CD14-positive monocyte (primary cell): ENCODE results near the gene CX3CR1. TPM values are rescaled to one million over a fixed set of nuclear protein-coding genes. Genes with fewer than 3 reads are reported as not detected.

Experiments
- DNase-seq, 3 donors: peaks; one replicate each; pipeline ENCODE4 v3.0.0-alpha.2; 2011 to 2022
- H2AFZ ChIP-seq: 2 replicates; pipeline ENCODE4 v1.6.0; 2012; ENCODE audit warnings: mild to moderate bottlenecking, low read depth, low read length, inconsistent platforms; ENCODE audit not compliant: insufficient read depth, poor library complexity, severe bottlenecking
- H3K27ac ChIP-seq, 2 donors: 1 replicate in 1 of 2; 2 replicates in 1 of 2; pipeline ENCODE4 v1.5.1; 2012 to 2013; ENCODE audit warnings: low read length in 2 of 2, control low read depth in 1 of 2, inconsistent platforms in 1 of 2, low read depth in 1 of 2, mild to moderate bottlenecking in 1 of 2
- H3K27me3 ChIP-seq, 2 donors: one replicate each; pipeline versions ENCODE4 v1.6.0 to v1.6.1; 2011 to 2013; ENCODE audit warnings: low read length in 2 of 2; ENCODE audit not compliant: control insufficient read depth in 2 of 2, insufficient read depth in 2 of 2
- H3K36me3 ChIP-seq, 2 donors: replicated peaks in 1 of 2; 1 replicate in 1 of 2; 2 replicates in 1 of 2; pipeline versions ENCODE4 v1.5.1 to v1.6.1; 2012 to 2013; ENCODE audit warnings: low read length in 2 of 2, control low read depth in 1 of 2, inconsistent platforms in 1 of 2, mild to moderate bottlenecking in 1 of 2; ENCODE audit not compliant: insufficient read depth in 2 of 2, control insufficient read depth in 1 of 2
- H3K4me1 ChIP-seq, 2 donors: 1 replicate in 1 of 2; 2 replicates in 1 of 2; pipeline versions ENCODE4 v1.5.1 to v1.6.1; 2012 to 2013; ENCODE audit warnings: low read length in 2 of 2, control low read depth in 1 of 2, inconsistent platforms in 1 of 2, mild to moderate bottlenecking in 1 of 2, moderate library complexity in 1 of 2; ENCODE audit not compliant: insufficient read depth in 2 of 2, control insufficient read depth in 1 of 2
- H3K4me2 ChIP-seq: replicated peaks from 2 replicates; pipeline ENCODE3; 2012; ENCODE audit warnings: low read length, moderate library complexity, mild to moderate bottlenecking; ENCODE audit not compliant: poor library complexity, severe bottlenecking; ENCODE audit errors: extremely low read depth
- H3K4me3 ChIP-seq, 3 experiments: fragments of 200-600 bp in 1 of 3; sonication (generic) in 1 of 3; replicated peaks in 1 of 3; 1 replicate in 2 of 3; 2 replicates in 1 of 3; pipeline ENCODE4 v1.5.1; 2011 to 2013; ENCODE audit warnings: low read length in 3 of 3, mild to moderate bottlenecking in 3 of 3, control low read depth in 2 of 3, low read depth in 2 of 3, inconsistent platforms in 1 of 3, moderate library complexity in 1 of 3
- H3K79me2 ChIP-seq: 2 replicates; pipeline ENCODE4 v1.6.0; 2012; ENCODE audit warnings: mild to moderate bottlenecking, control low read depth, inconsistent platforms, low read length, moderate library complexity; ENCODE audit not compliant: insufficient read depth
- H3K9ac ChIP-seq: 2 replicates; pipeline ENCODE4 v1.6.0; 2017; ENCODE audit warnings: low read length, mild to moderate bottlenecking; ENCODE audit not compliant: insufficient read depth, poor library complexity, severe bottlenecking
- H3K9me3 ChIP-seq, 2 donors: replicated peaks in 1 of 2; 1 replicate in 1 of 2; 2 replicates in 1 of 2; pipeline versions ENCODE4 v1.5.1 to v1.6.1; 2012 to 2013; ENCODE audit warnings: low read length in 2 of 2, control low read depth in 1 of 2; ENCODE audit not compliant: control insufficient read depth in 1 of 2, insufficient read depth in 1 of 2
- H4K20me1 ChIP-seq: 2 replicates; pipeline ENCODE4 v1.6.0; 2012; ENCODE audit warnings: mild to moderate bottlenecking, low read length, control low read depth, moderate library complexity; ENCODE audit not compliant: insufficient read depth
- H3K27ac Mint-ChIP-seq, 7 donors: one replicate each; pipeline ENCODE4 v1.8.0; 2020; ENCODE audit warnings: mild to moderate bottlenecking in 7 of 7, mixed read lengths in 7 of 7, moderate library complexity in 6 of 7, inconsistent platforms in 2 of 7
- H3K27me3 Mint-ChIP-seq, 3 donors: one replicate each; pipeline ENCODE4 v1.8.0; 2021 to 2022; ENCODE audit warnings: low read depth in 3 of 3, mild to moderate bottlenecking in 3 of 3, mixed read lengths in 3 of 3, moderate library complexity in 3 of 3, inconsistent platforms in 1 of 3
- H3K36me3 Mint-ChIP-seq, 2 donors: one replicate each; pipeline ENCODE4 v1.8.0; 2020; ENCODE audit warnings: mixed read lengths in 2 of 2, inconsistent platforms in 1 of 2, mild to moderate bottlenecking in 1 of 2
- H3K4me1 Mint-ChIP-seq: one replicate; pipeline ENCODE4 v1.8.0; 2020; ENCODE audit warnings: mild to moderate bottlenecking, mixed read lengths
- H3K4me3 Mint-ChIP-seq, 2 donors: one replicate each; pipeline ENCODE4 v1.8.0; 2020; ENCODE audit warnings: mild to moderate bottlenecking in 2 of 2, mixed read lengths in 2 of 2, moderate library complexity in 1 of 2
- H3K9me3 Mint-ChIP-seq, 7 donors: one replicate each; pipeline ENCODE4 v1.8.0; 2020 to 2022; ENCODE audit warnings: mixed read lengths in 7 of 7, mild to moderate bottlenecking in 6 of 7, moderate library complexity in 6 of 7, inconsistent platforms in 2 of 7
- CTCF ChIP-seq: fragments of 200-600 bp; IDR thresholded peaks from one replicate; pipeline ENCODE4 v1.8.0; 2022; ENCODE audit warnings: antibody characterized with exemption, mild to moderate bottlenecking
- WGBS: methylation state at CpG from one replicate; pipeline ENCODE4 v1.1.5; 2013; ENCODE audit warnings: missing lambda C conversion rate; ENCODE audit not compliant: insufficient coverage; 5-methylcytosine and 5-hydroxymethylcytosine counted together
- intact Hi-C, 2 donors: fragments of 100-400 bp; cut with micrococcal nuclease; formaldehyde crosslinking; loops; one replicate each; pipeline versions ENCODE4 v1.15.0 to v1.15.1; 2023
- polyA plus RNA-seq, 3 donors: library from polyadenylated mRNA; depleted of rRNA in 1 of 3; unstranded in 2 of 3; stranded (reverse) in 1 of 3; fragments of 300-500 nt in 2 of 3; fragments of >200 nt in 1 of 3; fragmentation: Illumina TruSeq in 2 of 3; gene quantifications; 1 replicate in 2 of 3; 2 replicates in 1 of 3; pipeline ENCODE4 v1.2.3, GENCODE V29; 2012 to 2021

CX3CR1 gene
- polyA plus RNA-seq, 3 donors = 25.9 to 405 (median 184) TPM

GRCh38 chr3:39294446-39295183 lies 14.8 kb upstream of the CX3CR1 start:
- Histone ChIP-seq H3K27ac (no peak overlapping the region), H3K36me3 (no peaks in the 10 kb centered on the region), H3K4me1 (no peaks in the 10 kb centered on the region), H3K4me2 (no peak overlapping the region), H3K79me2 (no peaks in the 10 kb centered on the region), H3K4me3 (no peak overlapping the region), H3K9ac (no peak overlapping the region), H3K9me3 (peaks cover 11 to 16% of the 10 kb centered on the region in 2 donors), H3K27me3 (no peaks in the 10 kb centered on the region), H2AFZ (no peak overlapping the region), H4K20me1 (no peaks in the 10 kb centered on the region)
- intact Hi-C loops = loop anchor here in 1 of 2 donors (5.0 kb wide), 1 partner anchor 87 kb away; no protein-coding TSS in a partner anchor
- WGBS = 100% methylated on average over 5 of the region's 10 CpGs
- no peak for TF ChIP-seq CTCF
- H3K36me3 Mint-ChIP-seq = no peaks in the 10 kb centered on the region
- peaks cover 2% of the 10 kb centered on the region for H3K4me1 Mint-ChIP-seq
- DNase-seq = no peak
- peaks cover 13 to 20% (median 17%) of the 10 kb centered on the region in 7 donors for H3K9me3 Mint-ChIP-seq
- H3K4me3 Mint-ChIP-seq = no peak overlapping the region
- H3K27me3 Mint-ChIP-seq = peaks cover 3 to 7% (median 3%) of the 10 kb centered on the region in 3 donors
- H3K27ac Mint-ChIP-seq = no peak overlapping the region

- TF ChIP-seq CTCF = no peak
- H3K36me3 Mint-ChIP-seq = no peaks in the 10 kb centered on the region
- Histone ChIP-seq H3K27me3 (no peaks in the 10 kb centered on the region), H3K36me3 (no peaks in the 10 kb centered on the region), H2AFZ (no peak overlapping the region), H3K27ac (no peak overlapping the region), H3K4me2 (no peak overlapping the region), H4K20me1 (no peaks in the 10 kb centered on the region), H3K4me3 (no peak overlapping the region), H3K9ac (no peak overlapping the region), H3K4me1 (peaks cover 0 to 2% of the 10 kb centered on the region in 2 donors), H3K79me2 (no peaks in the 10 kb centered on the region), H3K9me3 (peaks cover 0 to 2% of the 10 kb centered on the region in 2 donors)
- intact Hi-C loops = loop anchor here in 1 of 2 donors (1.0 to 5.0 kb wide), 2 partner anchors 86 to 104 kb away; no protein-coding TSS in a partner anchor
- WGBS = 100% methylated on average over 2 of the region's 4 CpGs
- H3K27me3 Mint-ChIP-seq = peaks cover 0 to 1% (median 1%) of the 10 kb centered on the region in 3 donors
- peaks cover 8% of the 10 kb centered on the region for H3K4me1 Mint-ChIP-seq
- no peak overlapping the region for H3K4me3 Mint-ChIP-seq
- H3K9me3 Mint-ChIP-seq = peaks cover 0 to 4% (median 1%) of the 10 kb centered on the region in 7 donors
- no peak overlapping the region for H3K27ac Mint-ChIP-seq
- DNase-seq = no peak
Observed at GRCh38 chr3:39292961-39293360, 13.1 kb upstream of the CX3CR1 start.
